Measurements from ENCODE around the gene UBAC2.

Gene UBAC2

GRCh38 chr13:99172951-99173350 lies 27.7 kb upstream of the UBAC2 start:
- no peaks in the 10 kb centered on the region for H3K36me3 Mint-ChIP-seq
- peaks cover 0 to under 1% of the 10 kb centered on the region in 2 donors for H3K9me3 Mint-ChIP-seq
- no peaks in the 10 kb centered on the region for H3K27me3 Mint-ChIP-seq

GRCh38 chr13:99173606-99174005 lies 27.0 kb upstream of the UBAC2 start:
- no peak overlapping the region for H3K27ac Mint-ChIP-seq
- H3K27me3 Mint-ChIP-seq: no peaks in the 10 kb centered on the region
- no peak for ATAC-seq (replicated peaks)
- no peaks in the 10 kb centered on the region for H3K36me3 Mint-ChIP-seq
- no peak overlapping the region for H3K4me3 Mint-ChIP-seq
- peaks cover 14 to 29% of the 10 kb centered on the region in 2 donors for H3K4me1 Mint-ChIP-seq
- DNase-seq: no peak
- H3K9me3 Mint-ChIP-seq: no peaks in the 10 kb centered on the region

More at GRCh38 chr13:99172951-99173350, 27.7 kb upstream of the UBAC2 start:
- Mint-ChIP-seq H3K4me3 (no peak overlapping the region), H3K27ac (no peak overlapping the region), H3K4me1 (peaks cover 8 to 23% of the 10 kb centered on the region in 2 donors)
- ATAC-seq (replicated peaks) (no peak), DNase-seq (no peak)

GRCh38 chr13:99174533-99175100 lies 26.0 kb upstream of the UBAC2 start:
- no peaks in the 10 kb centered on the region for H3K27me3 Mint-ChIP-seq
- DNase-seq (no peak), ATAC-seq (replicated peaks) (no peak)
- no peak overlapping the region for H3K4me3 Mint-ChIP-seq
- peaks cover 24 to 39% of the 10 kb centered on the region in 2 donors for H3K4me1 Mint-ChIP-seq
- no peaks in the 10 kb centered on the region for H3K36me3 Mint-ChIP-seq
- no peaks in the 10 kb centered on the region for H3K9me3 Mint-ChIP-seq
- H3K27ac Mint-ChIP-seq: no peak overlapping the region

- peak overlapping the region; percentile 64 to 72 for H3K4me3 Mint-ChIP-seq
- H3K4me1 Mint-ChIP-seq: peaks cover 29 to 45% of the 10 kb centered on the region in 2 donors
- H3K9me3 Mint-ChIP-seq: peaks cover 0 to 2% of the 10 kb centered on the region in 2 donors
- ATAC-seq (replicated peaks) (peak; percentile 93 to 94), DNase-seq (peak; percentile 72)
- no peaks in the 10 kb centered on the region for H3K27me3 Mint-ChIP-seq
- peaks cover 0 to 3% of the 10 kb centered on the region in 2 donors for H3K36me3 Mint-ChIP-seq
- H3K27ac Mint-ChIP-seq: peak overlapping the region; percentile 77
Measured at GRCh38 chr13:99176309-99177276, 24.1 kb upstream of the UBAC2 start.

- Mint-ChIP-seq H3K4me1 (peaks cover 29 to 45% of the 10 kb centered on the region in 2 donors), H3K4me3 (no peak overlapping the region), H3K27ac (no peak overlapping the region), H3K27me3 (no peaks in the 10 kb centered on the region), H3K9me3 (peaks cover 0 to 3% of the 10 kb centered on the region in 2 donors), H3K36me3 (peaks cover 0 to 4% of the 10 kb centered on the region in 2 donors)
- DNase-seq (peak; percentile 12), ATAC-seq (replicated peaks) (peak; percentile 22 to 52)
Measured at GRCh38 chr13:99178636-99179035, 22.0 kb upstream of the UBAC2 start.

- peaks cover 0 to 3% of the 10 kb centered on the region in 2 donors for H3K9me3 Mint-ChIP-seq
- H3K36me3 Mint-ChIP-seq: peaks cover 0 to 4% of the 10 kb centered on the region in 2 donors
- no peak for ATAC-seq (replicated peaks)
- H3K27ac Mint-ChIP-seq: no peak overlapping the region
- no peak for DNase-seq
- H3K4me3 Mint-ChIP-seq: no peak overlapping the region
- peaks cover 29 to 45% of the 10 kb centered on the region in 2 donors for H3K4me1 Mint-ChIP-seq
- no peaks in the 10 kb centered on the region for H3K27me3 Mint-ChIP-seq
Measured at GRCh38 chr13:99179460-99179859, 21.2 kb upstream of the UBAC2 start.

- Mint-ChIP-seq H3K27ac (no peak overlapping the region), H3K27me3 (no peaks in the 10 kb centered on the region), H3K4me1 (peaks cover 22 to 28% of the 10 kb centered on the region in 2 donors), H3K9me3 (peaks cover 0 to 3% of the 10 kb centered on the region in 2 donors), H3K4me3 (no peak overlapping the region), H3K36me3 (peaks cover 0 to 4% of the 10 kb centered on the region in 2 donors)
- DNase-seq: no peak
- no peak for ATAC-seq (replicated peaks)
Measured at GRCh38 chr13:99182439-99182838, 18.2 kb upstream of the UBAC2 start.

- no peak for ATAC-seq (replicated peaks)
- H3K36me3 Mint-ChIP-seq: peaks cover 0 to 4% of the 10 kb centered on the region in 2 donors
Measured at GRCh38 chr13:99185606-99186005, 15.0 kb upstream of the UBAC2 start.

GRCh38 chr13:99190147-99190985 lies 10.3 kb upstream of the UBAC2 start:
- DNase-seq (no peak), ATAC-seq (replicated peaks) (no peak)
- H3K4me3 Mint-ChIP-seq: no peak overlapping the region
- H3K36me3 Mint-ChIP-seq: peaks cover 4% of the 10 kb centered on the region in 2 donors
- H3K27ac Mint-ChIP-seq: no peak overlapping the region
- H3K4me1 Mint-ChIP-seq: peaks cover 5 to 7% of the 10 kb centered on the region in 2 donors
- no peaks in the 10 kb centered on the region for H3K9me3 Mint-ChIP-seq
- H3K27me3 Mint-ChIP-seq: no peaks in the 10 kb centered on the region

More at GRCh38 chr13:99185606-99186005, 15.0 kb upstream of the UBAC2 start:
- DNase-seq: no peak
- Mint-ChIP-seq H3K4me1 (peaks cover 0 to 1% of the 10 kb centered on the region in 2 donors), H3K9me3 (peaks cover 0 to 3% of the 10 kb centered on the region in 2 donors), H3K4me3 (no peak overlapping the region), H3K27ac (no peak overlapping the region), H3K27me3 (no peaks in the 10 kb centered on the region)

- Mint-ChIP-seq H3K4me1 (peaks cover 8 to 10% of the 10 kb centered on the region in 2 donors), H3K36me3 (peaks cover 4 to 5% of the 10 kb centered on the region in 2 donors), H3K27ac (peak overlapping the region; percentile 42), H3K27me3 (no peaks in the 10 kb centered on the region), H3K9me3 (no peaks in the 10 kb centered on the region), H3K4me3 (no peak overlapping the region)
- no peak for DNase-seq
- no peak for ATAC-seq (replicated peaks)
Measured at GRCh38 chr13:99191336-99191899, 9.2 kb upstream of the UBAC2 start.

- ATAC-seq (replicated peaks): no peak
- Mint-ChIP-seq H3K4me1 (peaks cover 11 to 13% of the 10 kb centered on the region in 2 donors), H3K9me3 (no peaks in the 10 kb centered on the region), H3K36me3 (peaks cover 4 to 5% of the 10 kb centered on the region in 2 donors), H3K4me3 (no peak overlapping the region), H3K27ac (peak overlapping the region; percentile 25), H3K27me3 (no peaks in the 10 kb centered on the region)
- no peak for DNase-seq
Measured at GRCh38 chr13:99191900-99192399, 8.7 kb upstream of the UBAC2 start.

GRCh38 chr13:99192480-99192879 lies 8.2 kb upstream of the UBAC2 start:
- Mint-ChIP-seq H3K4me3 (no peak overlapping the region), H3K36me3 (peaks cover 4 to 5% of the 10 kb centered on the region in 2 donors), H3K27me3 (no peaks in the 10 kb centered on the region), H3K27ac (no peak overlapping the region), H3K9me3 (no peaks in the 10 kb centered on the region), H3K4me1 (peaks cover 14 to 18% of the 10 kb centered on the region in 2 donors)
- no peak for DNase-seq
- no peak for ATAC-seq (replicated peaks)

GRCh38 chr13:99193152-99193551 lies 7.5 kb upstream of the UBAC2 start:
- no peak overlapping the region for H3K4me3 Mint-ChIP-seq
- H3K36me3 Mint-ChIP-seq: peaks cover 4 to 5% of the 10 kb centered on the region in 2 donors
- ATAC-seq (replicated peaks) (no peak), DNase-seq (no peak)
- H3K27ac Mint-ChIP-seq: no peak overlapping the region
- H3K4me1 Mint-ChIP-seq: peaks cover 14 to 19% of the 10 kb centered on the region in 2 donors
- no peaks in the 10 kb centered on the region for H3K9me3 Mint-ChIP-seq
- H3K27me3 Mint-ChIP-seq: no peaks in the 10 kb centered on the region

All from stimulated activated naive B cell treated with anti-CD40 and anti-IgM and Interleukin-4, amounts not matched to agents 10 μg/mL and 1 μg/mL and 100 μg/mL, for 72 hours (primary cell).